Fibroblast of peridontal ligament (primary cell): ENCODE measurements around the gene GOLPH3L.
"Not testable (repeated sequence)": the region's sequence is repeated elsewhere in the genome, so short reads cannot be mapped to it uniquely, and the experiment has no call there.

Source experiments
- DNase-seq: peaks from one replicate; pipeline ENCODE4 v3.0.0-alpha.2; 2010; ENCODE audit errors: extremely low read depth

GOLPH3L gene

DNA sequence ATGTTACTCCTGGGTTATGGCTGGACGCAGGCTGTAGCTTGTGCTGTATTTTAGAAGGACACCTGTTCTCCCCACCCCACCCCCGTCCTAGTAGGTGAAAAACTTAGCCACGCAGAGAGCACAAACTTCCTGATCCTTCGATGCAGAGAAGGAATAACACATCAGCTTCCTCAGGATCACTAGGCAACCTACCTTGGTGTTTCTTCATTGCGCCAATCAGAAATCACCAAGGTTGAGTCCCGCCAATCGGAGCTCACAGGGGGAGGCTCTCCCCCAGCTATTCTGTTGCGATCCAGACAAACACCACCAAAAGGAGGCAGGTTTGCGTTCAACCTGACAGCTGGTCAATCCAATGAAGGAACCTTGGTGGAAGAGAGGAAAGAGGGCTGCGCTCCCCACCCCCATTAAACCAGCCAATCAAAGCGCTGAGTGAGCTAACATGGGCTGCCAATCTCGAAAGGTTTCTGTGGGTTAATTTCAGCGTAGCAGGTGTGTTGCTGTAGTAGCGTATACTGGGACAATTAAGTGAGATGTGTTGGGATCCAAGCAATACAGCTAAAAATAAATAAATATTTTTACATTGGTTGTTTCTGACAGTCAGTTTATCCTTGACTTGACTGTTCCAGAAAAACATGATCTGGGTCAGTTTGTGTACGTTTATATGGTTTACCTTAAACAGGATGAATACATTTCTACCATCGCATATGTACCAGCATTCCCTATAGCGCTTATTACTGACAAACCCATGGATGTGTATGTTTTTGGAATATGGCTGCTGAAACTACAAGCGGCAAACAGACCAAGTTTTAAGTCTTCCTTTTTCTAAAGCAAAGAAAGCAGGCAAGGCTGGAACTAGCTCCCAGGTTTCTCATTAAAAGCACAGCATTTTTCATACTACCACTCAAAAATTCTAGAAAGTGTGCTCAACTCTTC, at the start of gene GOLPH3L:
GOLPH3L (minus strand) TSS at position 160 of the 933 bp plus-strand sequence. CDS start 2,316 bp downstream, outside the sequence.
- peak; percentile 98 for DNase-seq

DNA sequence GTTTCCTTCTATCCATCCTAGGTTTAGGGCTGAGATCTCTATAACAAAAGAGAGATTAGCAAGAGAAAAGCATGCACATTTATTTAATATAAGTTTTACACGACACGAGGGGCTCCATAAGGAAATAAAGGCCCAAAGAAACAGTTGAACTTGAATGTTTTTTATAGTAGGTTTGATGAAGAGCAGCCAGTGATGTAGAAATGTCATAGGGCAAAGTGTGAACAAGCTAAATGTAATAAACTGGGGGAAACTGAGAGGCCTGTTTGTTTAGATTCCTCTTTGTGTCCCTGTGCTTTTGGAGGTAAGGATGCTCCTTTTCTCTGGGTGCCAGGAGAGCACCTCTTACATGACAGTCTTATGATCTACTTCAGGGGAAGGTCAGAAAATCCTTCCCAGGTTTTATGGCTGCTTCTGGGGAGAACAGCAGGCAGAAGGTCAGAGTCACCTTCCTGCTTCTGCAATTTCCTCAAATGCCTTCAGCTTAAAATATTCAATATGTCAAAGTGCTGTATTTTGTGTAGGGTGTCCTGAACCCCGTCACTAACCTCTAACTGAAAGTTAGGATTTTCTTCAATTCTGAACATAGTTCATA, 33.3 kb upstream of the GOLPH3L start:
- DNase-seq, result no peak

DNA sequence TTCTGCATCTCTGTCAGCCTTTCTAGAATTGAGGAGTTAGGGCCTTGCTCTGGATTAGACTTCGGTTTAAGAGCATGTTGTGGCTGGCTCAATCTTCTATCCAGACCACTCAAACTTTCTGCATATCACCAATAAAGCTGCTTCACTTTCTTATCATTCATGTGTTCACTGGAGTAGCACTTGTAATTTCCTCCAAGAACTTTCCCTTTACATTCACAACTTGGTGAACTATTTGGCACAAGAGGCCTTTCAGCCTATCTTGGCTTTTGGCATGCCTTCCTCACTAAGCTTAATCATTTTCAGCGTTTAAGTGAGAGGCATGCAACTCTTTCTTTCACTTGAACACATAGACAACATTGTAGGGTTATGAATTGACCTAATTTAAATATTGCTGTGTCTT, 27.4 kb upstream of the GOLPH3L start:
- no peak for DNase-seq

DNA sequence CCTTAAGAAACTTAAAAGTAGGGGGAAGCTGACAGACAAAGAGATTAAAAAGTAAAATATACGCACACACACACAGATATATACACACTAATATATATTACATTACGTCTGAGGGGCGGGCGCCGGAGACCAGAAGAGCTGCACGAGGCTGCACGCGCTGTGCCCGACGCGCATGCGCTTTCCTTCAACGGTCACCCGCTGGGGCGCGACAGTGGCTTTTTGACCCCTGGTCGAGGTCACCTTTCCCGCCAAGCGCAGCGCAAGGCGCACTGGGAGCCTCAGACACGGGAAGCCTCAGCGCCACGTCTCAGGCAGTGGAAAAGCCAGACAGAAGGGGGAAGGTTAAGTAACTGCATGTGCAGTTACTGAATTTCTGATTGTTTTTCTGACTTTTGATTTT, 23.7 kb upstream of the GOLPH3L start, which contains the start of gene HORMAD1:
HORMAD1 (minus strand) TSS at position 193 of the 400 bp plus-strand sequence. CDS start 1,390 bp downstream, outside the sequence.
- DNase-seq, result no peak

DNA sequence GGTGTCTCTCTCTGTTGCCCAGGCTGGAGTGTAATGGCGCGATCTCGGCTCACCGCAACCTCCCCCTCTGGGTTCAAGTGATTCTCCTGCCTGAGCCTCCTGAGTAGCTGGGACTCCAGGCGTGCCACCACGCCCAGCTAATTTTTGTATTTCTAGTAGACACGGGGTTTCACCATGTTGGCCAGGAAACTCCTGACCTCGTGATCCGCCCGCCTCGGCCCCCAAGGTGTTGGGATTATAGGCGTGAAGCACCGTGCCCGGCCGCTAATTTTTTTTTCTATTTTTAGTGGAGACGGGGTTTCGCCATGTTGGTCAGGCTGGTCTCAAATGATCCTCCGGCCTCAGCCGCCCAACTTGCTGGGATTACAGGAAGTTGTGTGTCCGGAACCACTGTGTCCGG, 23.1 kb upstream of the GOLPH3L start:
- no peak for DNase-seq

DNA sequence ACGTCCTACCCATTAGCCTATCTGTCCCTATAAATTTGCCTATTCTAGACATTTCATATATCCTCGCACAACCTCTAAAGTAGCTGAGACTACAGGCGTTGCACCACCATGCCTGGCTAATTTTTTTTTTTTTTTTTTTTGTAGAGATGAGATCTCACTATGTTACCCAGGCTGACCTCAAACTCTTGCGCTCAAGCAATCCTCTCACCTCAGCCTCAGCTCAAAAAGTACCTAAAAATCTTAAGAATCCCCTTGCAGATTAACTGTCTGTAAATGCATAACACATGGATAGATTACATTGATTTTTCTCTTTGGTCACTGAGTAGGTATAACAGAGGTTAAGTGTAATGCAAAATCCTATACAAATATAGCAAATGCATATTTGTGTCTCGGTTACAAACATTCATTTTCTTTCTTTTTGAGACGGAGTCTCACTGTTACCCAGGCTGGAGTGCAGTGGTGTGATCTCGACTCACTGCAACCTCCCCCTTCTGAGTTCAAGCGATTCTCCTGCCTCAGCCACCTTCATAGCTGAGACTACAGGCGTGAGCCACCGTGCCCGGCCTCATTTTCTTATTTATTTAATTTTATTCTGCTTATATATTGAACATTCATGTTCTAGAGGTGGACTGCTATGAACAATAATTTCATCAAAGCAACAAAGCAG, 21.4 kb upstream of the GOLPH3L start:
- no peak for DNase-seq

DNA sequence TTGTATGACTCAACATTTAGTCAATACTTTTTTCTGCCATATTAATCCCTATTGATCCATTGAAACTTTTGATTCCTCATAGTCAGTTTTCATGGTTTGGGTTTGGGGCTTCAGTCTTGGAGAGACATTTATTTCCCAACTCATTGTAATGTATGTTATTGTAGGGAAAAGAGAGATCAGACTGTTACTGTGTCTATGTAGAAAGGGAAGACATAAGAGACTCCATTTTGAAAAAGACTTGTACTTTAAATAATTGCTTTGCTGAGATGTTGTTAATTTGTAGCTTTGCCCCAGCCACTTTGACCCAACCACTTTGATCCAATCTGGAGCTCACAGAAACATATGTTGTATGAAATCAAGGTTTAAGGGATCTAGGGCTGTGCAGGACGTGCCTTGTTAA, 12.1 kb upstream of the GOLPH3L start:
- DNase-seq, result not testable (repeated sequence)

DNA sequence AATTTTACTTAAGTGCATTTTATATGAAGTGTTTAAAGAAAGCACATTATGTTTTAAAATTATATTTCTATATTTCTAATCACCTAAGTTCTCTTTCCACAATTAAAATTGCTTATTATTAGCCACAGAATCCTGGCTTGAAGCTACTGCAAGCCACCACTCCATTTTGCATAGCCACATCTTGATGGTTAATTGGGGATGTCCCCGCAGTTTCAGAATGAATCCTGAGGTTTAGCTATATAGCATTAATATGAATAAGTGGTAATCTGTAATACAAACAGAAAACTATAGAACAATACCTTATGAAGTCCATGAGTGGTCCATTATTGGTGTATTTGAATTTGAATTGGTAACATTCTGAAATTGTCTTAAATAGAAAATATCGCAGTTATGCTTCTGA, 11.6 kb upstream of the GOLPH3L start:
- DNase-seq, result no peak

DNA sequence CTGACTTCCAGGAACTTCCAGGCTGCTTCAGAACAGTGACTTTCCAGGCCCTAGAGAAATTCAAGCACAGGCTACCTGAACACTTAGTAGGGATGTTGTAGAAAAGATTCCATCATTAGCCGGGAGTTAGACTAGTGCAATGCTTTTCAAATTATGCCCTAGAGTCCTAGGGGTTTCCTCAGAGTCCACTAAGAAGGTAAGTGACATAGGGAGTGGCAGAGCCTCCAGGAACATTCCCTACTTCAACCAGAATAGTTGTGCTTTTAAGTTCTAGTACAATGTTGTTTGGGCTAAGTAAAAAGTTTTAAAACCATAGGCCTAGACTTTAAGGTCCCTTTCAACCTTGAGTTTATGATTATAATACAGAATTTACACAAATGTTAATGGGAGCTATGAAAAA, 9.1 kb upstream of the GOLPH3L start:
- no peak for DNase-seq

DNA sequence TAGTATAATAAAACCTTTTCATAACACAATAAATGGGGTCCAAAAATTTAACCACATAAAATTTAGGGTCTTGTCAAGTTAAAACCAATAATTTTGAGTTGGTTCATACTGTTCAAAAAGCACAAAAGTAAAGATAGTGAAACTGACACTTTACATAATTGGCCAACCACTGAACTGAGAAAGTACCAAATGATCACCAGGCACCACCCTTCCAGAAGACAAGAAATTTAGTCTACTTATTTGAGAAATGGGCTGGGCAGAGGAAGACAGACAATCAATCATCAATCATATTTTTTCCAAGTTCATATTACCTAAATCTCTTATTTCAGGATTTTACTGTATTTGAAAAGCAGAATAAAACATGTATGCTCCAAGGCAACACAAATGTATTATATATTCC, 6.5 kb upstream of the GOLPH3L start:
- DNase-seq, result no peak

DNA sequence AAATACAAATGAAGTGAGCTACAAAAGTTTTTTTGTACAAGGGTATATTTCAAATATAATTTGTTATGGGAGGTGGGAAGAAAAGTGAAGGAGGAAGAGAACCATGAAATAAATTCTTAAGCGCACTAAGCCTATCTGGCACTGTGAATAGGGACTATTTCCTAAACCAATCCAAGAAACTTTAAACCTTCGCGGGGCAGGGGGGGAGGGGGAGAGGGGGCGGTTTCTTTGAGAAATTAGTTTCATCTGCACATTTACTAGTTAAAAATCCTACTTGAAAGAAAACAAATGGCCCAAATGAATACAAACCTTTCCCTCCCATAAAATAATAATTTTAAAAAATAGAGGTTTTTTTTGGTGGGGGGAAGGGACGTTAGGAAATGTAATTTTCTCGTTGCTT, 364 bp downstream of the GOLPH3L start:
- no peak for DNase-seq

DNA sequence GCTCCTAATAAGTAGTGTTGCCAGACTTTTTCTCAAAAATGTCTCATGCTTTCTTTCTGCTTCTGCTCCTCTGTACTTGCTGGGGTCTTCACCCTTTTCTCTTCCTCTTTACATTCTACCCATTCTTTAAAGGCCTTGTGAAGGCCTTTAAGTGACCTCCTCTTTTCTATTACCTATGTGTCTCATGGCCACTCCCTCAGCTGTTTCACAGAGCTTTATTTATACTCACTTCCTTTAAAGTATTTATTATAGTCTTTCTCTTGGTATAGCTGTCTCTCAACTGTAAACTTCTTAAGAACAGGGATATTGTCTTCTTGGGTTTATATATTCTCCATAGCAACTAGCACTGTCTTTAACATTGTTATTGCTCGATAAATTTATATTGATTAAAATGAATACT, 792 bp downstream of the GOLPH3L start:
- DNase-seq, result no peak

DNA sequence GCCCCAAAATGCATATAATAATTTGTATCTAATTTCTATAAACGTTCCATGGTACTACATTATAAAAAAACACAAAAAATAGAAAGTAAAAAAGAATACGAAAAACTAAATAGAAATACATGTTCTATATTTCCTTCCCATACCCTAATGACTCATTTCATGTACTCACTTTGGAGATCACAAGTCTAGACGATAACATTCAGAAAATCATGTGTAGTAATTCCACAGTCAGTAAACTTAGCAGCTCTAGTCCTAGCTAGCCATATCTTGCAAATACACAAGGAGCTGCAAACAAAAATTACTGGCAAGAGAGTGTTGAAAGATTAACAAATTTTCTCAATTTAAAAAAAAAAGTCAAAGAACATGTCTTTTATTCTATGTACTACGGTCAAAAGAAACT, 1.4 kb downstream of the GOLPH3L start:
- DNase-seq, result no peak

DNA sequence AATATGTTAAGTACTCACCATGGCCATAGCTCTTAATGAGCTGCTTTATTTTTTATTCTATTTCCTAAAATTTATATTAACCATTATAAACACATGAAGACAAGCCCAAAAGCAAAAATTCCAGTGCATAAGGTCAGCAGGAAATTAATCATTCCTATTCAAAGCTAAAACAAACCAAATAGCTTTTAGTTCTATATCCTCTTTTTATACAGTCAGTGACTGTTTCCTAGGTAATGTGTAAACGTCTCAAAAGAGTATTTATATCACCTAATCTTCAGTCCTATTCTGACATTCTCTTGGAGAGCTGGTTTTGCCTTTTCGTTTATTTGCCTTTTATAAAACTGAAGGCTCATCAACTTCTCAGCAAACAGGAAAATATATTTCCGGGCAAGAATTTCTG, 4.2 kb downstream of the GOLPH3L start:
- DNase-seq, result no peak

DNA sequence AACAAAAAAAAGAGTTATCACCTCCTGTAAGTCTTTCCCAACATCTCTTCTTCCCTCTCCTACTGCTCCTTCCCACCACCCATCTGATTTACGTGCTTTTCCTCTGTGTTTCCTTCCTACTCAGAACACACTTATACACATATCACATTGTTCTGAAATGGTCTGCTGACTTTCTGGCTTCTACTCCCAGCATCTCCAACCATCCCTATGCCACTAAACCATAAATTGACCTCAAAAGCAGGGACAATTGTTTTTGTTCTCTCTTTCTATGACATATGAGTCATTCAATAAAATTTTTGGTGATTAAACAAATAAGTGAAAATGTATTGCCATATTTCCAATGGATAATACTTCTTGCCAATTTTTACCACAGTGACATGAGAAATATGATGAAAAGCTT, 8.2 kb downstream of the GOLPH3L start:
- DNase-seq, result peak; percentile 15

DNA sequence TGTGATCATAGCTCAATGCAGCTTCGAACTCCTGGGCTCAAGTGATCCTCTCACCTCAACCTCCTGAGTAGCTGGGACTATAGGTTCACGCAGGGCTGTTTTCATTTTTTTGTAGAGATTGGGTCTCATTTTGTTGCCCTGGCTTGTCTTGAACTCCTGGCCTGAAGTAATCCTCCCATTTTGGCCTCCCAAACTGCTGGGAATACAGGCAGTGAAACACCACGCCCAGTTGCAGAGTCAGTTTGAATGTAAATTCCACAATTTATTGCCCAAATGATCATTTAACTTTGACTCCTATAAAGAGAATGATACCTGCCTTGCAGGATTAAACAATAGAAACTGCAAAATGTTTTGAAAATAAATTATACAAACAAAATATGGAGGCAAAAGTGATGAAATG, 10.7 kb downstream of the GOLPH3L start:
- DNase-seq, result no peak

DNA sequence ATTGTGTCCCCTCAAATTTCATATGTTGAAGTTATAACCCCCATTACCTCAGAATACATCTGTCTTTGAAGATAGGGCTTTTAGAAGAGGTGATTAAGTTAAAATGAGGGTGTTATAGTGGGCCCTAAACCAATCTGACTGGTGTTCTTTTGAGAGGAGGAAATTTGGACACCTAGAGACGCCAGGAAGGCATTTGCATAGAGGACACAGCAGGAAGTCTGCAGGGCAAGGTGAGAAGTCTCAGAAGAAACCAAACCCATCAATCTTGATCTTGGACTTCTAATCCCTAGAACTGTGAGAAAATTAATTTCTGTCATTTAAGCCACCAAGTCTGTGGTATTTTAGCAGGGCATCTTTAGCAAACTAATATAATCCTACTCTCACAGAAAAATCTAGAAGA, 13.0 kb downstream of the GOLPH3L start:
- no peak for DNase-seq

DNA sequence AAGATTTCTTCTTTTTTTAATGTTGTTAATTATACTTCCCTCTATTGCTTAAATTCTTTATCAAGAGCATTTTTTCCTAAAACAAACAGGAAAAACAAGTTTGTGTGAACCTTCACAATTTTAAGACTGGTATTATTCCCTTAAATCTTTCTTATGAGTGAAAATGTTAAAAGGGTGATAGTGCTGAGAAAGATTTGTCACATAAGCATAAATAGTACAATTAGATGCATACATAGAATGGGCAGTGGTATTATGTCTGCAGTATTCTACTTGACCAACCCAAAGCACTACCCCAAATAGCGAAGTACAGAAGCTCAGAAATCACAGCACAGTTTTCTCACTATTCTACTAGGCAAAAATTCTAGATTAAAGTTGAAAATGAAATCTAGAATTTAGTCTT, 18.0 kb downstream of the GOLPH3L start:
- no peak for DNase-seq

DNA sequence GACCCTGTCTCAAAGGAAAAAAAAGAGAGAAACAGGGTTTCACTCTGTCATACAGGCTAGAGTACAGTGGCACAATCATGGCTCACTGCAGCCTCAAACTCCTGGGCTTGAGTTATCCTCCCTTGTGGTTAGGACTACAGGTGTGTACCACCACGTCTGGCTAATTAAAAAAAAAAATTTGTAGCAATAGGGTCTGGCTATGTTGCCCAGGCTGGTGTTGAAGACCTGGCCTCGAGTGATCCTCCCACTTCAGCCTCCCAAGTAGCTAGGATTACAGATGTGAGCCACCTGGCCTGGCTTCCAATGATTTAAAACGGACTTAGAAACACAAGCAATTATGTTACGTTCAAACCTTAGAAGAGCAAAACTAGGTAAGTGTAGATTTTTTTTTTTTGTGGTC, 22.1 kb downstream of the GOLPH3L start:
- DNase-seq, result no peak

DNA sequence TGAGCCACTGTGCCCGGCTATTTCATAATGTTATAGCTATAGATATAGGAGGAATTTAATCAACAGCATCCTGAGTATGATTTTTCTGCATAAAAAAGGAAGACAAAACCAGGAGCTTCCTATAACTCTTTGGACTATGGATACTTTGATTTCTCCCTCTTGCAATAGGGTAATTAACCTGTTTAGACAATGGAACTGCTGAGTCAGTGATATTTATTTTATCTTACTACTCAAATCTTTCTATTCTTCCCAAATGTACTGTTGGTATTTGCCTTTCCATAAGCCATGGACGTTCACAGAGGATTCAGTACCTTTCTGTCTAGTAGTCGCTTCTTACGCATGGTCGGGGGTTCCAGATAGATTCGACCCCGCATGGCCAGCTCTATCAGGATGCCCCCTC, 33.6 kb downstream of the GOLPH3L start:
- DNase-seq, result no peak

DNA sequence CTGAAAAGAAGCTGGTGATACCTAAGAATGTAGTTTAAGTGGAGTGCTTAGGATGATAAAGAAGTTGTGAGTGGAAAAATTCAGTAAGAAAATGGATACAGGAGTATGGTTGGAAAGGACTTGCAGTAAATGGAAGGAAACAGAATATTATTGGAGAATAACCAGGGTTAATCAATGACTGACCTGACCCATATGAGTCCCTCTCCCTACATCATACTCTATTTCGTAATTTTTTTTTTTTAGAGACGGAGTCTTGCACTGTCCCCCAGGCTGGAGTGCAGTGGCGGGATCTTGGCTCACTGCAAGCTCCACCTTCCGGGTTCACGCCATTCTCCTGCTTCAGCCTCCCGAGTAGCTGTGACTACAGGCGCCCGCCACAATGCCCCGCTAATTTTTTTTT, 34.1 kb downstream of the GOLPH3L start:
- DNase-seq, result no peak

DNA sequence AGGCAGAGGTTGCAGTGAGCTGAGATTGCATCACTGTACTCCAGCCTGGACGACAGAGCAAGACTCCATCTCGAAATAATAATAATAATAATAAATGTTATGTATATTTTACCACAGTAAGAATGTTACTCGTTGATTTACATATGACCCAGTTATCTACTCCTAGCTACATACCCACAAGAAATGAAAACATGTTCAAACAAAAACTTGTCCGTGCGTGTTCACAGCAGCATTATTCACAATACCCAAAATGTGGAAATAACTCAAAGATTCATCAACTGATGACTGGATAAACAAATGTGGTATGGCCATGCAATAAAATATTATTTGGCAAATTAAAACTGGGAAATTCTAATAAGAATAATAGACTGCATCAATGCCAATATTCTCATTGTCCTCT, 35.8 kb downstream of the GOLPH3L start:
- DNase-seq, result no peak

DNA sequence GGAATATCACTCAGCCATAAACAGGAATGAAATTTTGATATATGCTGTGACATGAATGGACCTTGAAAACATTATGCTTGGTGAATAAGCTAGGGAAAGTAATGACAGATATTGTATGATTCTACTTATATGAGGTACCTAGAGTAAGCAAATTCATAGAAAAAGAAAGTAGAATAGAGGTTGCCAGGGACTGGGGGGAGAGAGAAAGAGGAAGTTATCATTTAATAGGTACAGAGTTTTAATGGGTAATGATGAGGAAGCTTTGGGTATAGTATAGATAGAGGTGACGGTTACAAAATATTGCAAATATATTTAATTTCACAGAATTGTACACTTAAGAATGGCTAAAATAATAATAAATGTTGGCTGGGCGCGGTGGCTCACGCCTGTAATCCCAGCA, 36.4 kb downstream of the GOLPH3L start:
- DNase-seq, result no peak
